Suprapubic skin (tissue), 4 donors: ENCODE measurements around the gene WBP1L. TPM values are rescaled to one million over a fixed set of nuclear protein-coding genes. Genes with fewer than 3 reads are reported as not detected.

ENCODE experiments used
- DNase-seq, 2 donors: peaks; one replicate each; pipeline ENCODE4 v3.0.0-alpha.2; 2019; ENCODE audit warnings: low spot score in 2 of 2
- H3K27ac ChIP-seq: fragments of 200-600 bp; sonication (generic); one replicate; pipeline ENCODE4 v1.5.1; 2019
- H3K27me3 ChIP-seq: fragments of 200-600 bp; sonication (generic); one replicate; pipeline ENCODE4 v1.5.1; 2019
- H3K36me3 ChIP-seq: fragments of 200-600 bp; sonication (generic); one replicate; pipeline ENCODE4 v1.5.1; 2019
- H3K4me1 ChIP-seq: fragments of 200-600 bp; sonication (generic); one replicate; pipeline ENCODE4 v1.5.1; 2019
- H3K4me3 ChIP-seq: fragments of 200-600 bp; sonication (generic); one replicate; pipeline ENCODE4 v1.5.1; 2019; ENCODE audit warnings: mild to moderate bottlenecking
- H3K9me3 ChIP-seq: fragments of 200-600 bp; sonication (generic); one replicate; pipeline ENCODE4 v1.5.1; 2019
- CTCF ChIP-seq, 2 donors: fragments of 200-600 bp in 1 of 2; fragments of 450-650 bp in 1 of 2; sonication (generic) in 1 of 2; IDR thresholded peaks; one replicate each; pipeline ENCODE4 v1.5.1; 2016 to 2019; ENCODE audit warnings: antibody characterized with exemption in 2 of 2, mild to moderate bottlenecking in 1 of 2, moderate library complexity in 1 of 2
- EP300 ChIP-seq: sonication (generic); formaldehyde crosslinking; IDR thresholded peaks from one replicate; pipeline ENCODE4 v1.6.1; 2017; ENCODE audit warnings: antibody characterized with exemption
- POLR2A ChIP-seq, 2 donors: fragments of 450-650 bp; IDR thresholded peaks; one replicate each; pipeline ENCODE4 v1.6.1; 2017; ENCODE audit warnings: antibody characterized with exemption in 2 of 2, mild to moderate bottlenecking in 2 of 2, moderate library complexity in 2 of 2
- POLR2AphosphoS5 ChIP-seq, 3 donors: sonication (generic); formaldehyde crosslinking; IDR thresholded peaks; one replicate each; pipeline ENCODE4 v1.6.1; 2017; ENCODE audit warnings: antibody characterized with exemption in 3 of 3
- WGBS: methylation state at CpG from one replicate; pipeline ENCODE4 v1.1.5; 2018; 5-methylcytosine and 5-hydroxymethylcytosine counted together
- total RNA-seq, 4 donors: library from RNA; depleted of rRNA; stranded (reverse); fragments of >200 nt; gene quantifications; one replicate each; pipeline ENCODE4 v1.1.0, GENCODE V29; 2016

Gene WBP1L
- total RNA-seq, 4 donors from 2014 or later, result 103 to 166 (median 125) TPM

DNA sequence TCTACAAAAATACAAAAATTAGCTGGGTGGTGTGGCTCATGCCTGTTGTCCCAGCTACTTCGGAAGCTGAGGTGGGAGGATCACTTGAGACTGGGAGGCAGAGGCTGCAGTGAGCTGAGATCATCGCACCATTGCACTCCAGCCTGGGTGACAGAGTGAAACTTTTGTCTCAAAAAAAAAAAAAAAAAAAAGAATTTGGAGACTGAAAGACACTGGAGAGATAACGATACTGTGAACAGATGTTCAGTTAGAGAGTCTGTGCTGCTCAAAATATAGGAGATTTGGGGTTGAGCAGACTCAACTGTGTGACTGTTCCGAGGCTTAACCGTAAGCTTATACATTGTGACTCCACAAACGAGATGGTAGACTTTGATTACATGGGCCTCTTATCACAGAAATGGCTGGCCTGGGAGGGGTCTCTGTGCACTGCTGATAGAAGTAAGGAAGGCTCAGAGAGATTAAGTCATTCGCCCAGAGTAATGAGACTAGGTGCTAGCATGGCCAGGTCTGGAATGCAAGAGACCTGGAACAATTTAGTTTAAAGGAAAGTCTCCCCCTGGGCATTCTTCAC lies 19.4 kb downstream of the WBP1L start:
- no peak for DNase-seq
- H3K4me1 ChIP-seq, result peaks cover 57% of the 10 kb centered on the region
- no peaks in the 10 kb centered on the region for H3K27me3 ChIP-seq
- TF ChIP-seq POLR2AphosphoS5 (IDR thresholded peaks at IDR 0.05), result no peak
- no peak for TF ChIP-seq POLR2A (IDR thresholded peaks at IDR 0.05)
- TF ChIP-seq EP300, result no peak
- no peak for TF ChIP-seq CTCF (IDR thresholded peaks at IDR 0.05)
- H3K4me3 ChIP-seq, result no peak overlapping the region
- no peak overlapping the region for H3K27ac ChIP-seq
- H3K9me3 ChIP-seq, result no peaks in the 10 kb centered on the region
- H3K36me3 ChIP-seq, result no peaks in the 10 kb centered on the region
- WGBS, result 79% methylated on average over 7 of the region's 7 CpGs

GRCh38 chr10:102764470-102765161 lies 20.9 kb downstream of the WBP1L start:
- DNase-seq, result no peak

DNA sequence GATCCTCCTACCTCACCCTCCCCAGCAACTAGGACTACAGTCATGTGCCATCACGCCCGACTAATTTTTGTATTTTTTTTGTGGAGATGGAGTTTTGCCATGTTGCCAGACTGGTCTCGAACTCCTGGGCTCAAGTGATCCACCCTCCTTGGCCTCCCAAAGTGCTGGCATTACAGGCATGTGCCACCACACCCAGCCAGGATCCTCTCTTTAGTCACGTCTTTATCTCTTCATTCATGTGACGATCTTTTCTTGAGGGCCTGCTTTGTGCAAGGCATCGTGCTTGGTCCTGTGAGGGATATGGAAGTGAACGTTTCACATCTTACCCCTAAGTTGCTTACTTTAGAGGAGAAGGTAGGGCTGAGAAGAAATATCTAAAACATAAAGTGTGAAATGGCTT lies 21.6 kb downstream of the WBP1L start:
- no peaks in the 10 kb centered on the region for H3K36me3 ChIP-seq
- no peaks in the 10 kb centered on the region for H3K9me3 ChIP-seq
- no peak for TF ChIP-seq EP300
- TF ChIP-seq POLR2AphosphoS5 (IDR thresholded peaks at IDR 0.05), result no peak
- TF ChIP-seq CTCF (IDR thresholded peaks at IDR 0.05), result no peak
- TF ChIP-seq POLR2A (IDR thresholded peaks at IDR 0.05), result no peak
- H3K4me1 ChIP-seq, result peaks cover 60% of the 10 kb centered on the region
- peak overlapping the region; percentile 42 for H3K27ac ChIP-seq
- no peaks in the 10 kb centered on the region for H3K27me3 ChIP-seq
- no peak for DNase-seq
- no peak overlapping the region for H3K4me3 ChIP-seq
- 48% methylated on average over 7 of the region's 7 CpGs for WGBS

More at GRCh38 chr10:102764470-102765161, 20.9 kb downstream of the WBP1L start:
- Histone ChIP-seq H3K4me3 (no peak overlapping the region), H3K27me3 (no peaks in the 10 kb centered on the region), H3K27ac (peak overlapping the region; percentile 42), H3K36me3 (no peaks in the 10 kb centered on the region), H3K4me1 (peaks cover 57% of the 10 kb centered on the region), H3K9me3 (no peaks in the 10 kb centered on the region)
- 34% methylated on average over 6 of the region's 6 CpGs for whole genome bisulfite sequencing
- no peak for TF ChIP-seq POLR2AphosphoS5 (IDR thresholded peaks at IDR 0.05)
- TF ChIP-seq POLR2A (IDR thresholded peaks at IDR 0.05), result no peak
- TF ChIP-seq EP300, result no peak
- TF ChIP-seq CTCF (IDR thresholded peaks at IDR 0.05), result no peak

DNA sequence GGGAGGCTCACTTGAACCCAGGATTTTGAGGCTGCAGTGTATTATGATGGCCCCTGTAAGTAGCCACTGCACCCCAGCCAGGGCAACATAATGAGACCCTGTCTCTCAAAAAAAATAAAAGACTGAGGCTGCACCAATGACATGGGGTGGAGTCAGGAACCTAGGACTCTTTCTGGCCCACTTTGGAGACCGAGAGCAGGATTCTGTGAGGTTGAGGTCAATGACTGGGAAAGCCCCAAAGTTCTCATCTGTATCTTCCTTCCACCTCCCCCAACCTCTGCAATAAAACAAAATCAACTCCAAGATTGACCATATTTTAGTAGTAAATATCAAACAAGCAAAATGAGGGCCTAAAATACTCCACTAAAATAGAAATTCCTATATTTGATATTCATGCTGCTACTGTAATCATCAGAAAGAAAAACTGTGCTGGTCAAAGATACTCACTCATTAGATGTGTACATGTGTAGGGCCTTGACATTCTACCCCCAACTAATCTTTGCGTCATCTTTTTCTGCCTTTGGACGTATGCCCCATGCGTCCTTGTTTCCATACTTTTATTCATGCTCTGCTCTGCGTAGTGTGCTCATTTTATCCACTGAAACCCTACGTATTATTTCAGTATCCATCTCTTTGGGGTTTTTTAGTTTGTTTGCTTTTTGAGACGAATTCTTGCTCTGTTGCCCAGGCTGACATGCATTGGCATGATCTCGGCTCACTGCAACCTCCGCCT lies 23.8 kb downstream of the WBP1L start:
- Histone ChIP-seq H3K36me3 (no peaks in the 10 kb centered on the region), H3K9me3 (no peaks in the 10 kb centered on the region), H3K4me1 (peaks cover 81% of the 10 kb centered on the region), H3K4me3 (no peak overlapping the region), H3K27ac (peak overlapping the region; percentile 1), H3K27me3 (no peaks in the 10 kb centered on the region)
- no peak for DNase-seq
- no peak for TF ChIP-seq CTCF (IDR thresholded peaks at IDR 0.05)
- 73% methylated on average over 9 of the region's 9 CpGs for WGBS
